NB4 (cell line): ENCODE data around the gene MAML2.

ENCODE experiments used
- POLR2A ChIP-seq: IDR thresholded peaks from 2 replicates; pipeline ENCODE4 v1.6.1; 2011; ENCODE audit warnings: mild to moderate bottlenecking; ENCODE audit not compliant: insufficient read length; ENCODE audit errors: extremely low read depth
- TF ChIP-seq, protein P1 (sequence below): IDR thresholded peaks from one replicate; pipeline ENCODE4 v1.5.1; 2012; ENCODE audit warnings: low read depth, low read length

DNA sequence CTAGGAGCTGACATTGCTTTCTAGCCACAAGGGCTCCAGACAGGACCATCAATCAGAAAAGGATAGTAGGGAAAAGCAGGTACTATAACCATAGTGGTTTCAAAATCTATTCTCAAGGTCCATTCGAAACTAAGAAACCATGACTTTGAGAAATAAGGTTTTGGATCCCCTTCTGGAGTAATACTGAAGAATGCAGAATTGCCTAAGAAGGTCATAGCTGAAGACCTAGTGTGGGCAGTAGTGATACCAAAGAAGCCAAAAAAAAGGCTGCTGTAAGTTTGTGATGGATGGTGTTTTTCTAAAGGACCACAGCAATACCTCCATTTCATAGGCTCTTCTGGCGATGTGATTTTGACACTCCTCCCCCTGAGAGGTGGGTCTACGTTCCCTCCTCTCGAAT lies 163.1 kb downstream of the MAML2 start:
- TF ChIP-seq, protein P1, sequence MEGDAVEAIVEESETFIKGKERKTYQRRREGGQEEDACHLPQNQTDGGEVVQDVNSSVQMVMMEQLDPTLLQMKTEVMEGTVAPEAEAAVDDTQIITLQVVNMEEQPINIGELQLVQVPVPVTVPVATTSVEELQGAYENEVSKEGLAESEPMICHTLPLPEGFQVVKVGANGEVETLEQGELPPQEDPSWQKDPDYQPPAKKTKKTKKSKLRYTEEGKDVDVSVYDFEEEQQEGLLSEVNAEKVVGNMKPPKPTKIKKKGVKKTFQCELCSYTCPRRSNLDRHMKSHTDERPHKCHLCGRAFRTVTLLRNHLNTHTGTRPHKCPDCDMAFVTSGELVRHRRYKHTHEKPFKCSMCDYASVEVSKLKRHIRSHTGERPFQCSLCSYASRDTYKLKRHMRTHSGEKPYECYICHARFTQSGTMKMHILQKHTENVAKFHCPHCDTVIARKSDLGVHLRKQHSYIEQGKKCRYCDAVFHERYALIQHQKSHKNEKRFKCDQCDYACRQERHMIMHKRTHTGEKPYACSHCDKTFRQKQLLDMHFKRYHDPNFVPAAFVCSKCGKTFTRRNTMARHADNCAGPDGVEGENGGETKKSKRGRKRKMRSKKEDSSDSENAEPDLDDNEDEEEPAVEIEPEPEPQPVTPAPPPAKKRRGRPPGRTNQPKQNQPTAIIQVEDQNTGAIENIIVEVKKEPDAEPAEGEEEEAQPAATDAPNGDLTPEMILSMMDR: no peak
- TF ChIP-seq POLR2A: no peak
